ENCODE results near the gene FIGN.

Gene FIGN

GRCh38 chr2:163664610-163665009, 71.2 kb downstream of the FIGN start:
- DNase-seq (ENCODE audit: low read depth): no peak

- DNase-seq (ENCODE audit: low read depth): no peak
Observed at GRCh38 chr2:163662141-163662780, 73.5 kb downstream of the FIGN start.

GRCh38 chr2:163659224-163659623, 76.6 kb downstream of the FIGN start:
- no peak for DNase-seq (ENCODE audit: low read depth)

GRCh38 chr2:163658556-163658955, 77.3 kb downstream of the FIGN start:
- DNase-seq (ENCODE audit: low read depth): no peak

GRCh38 chr2:163657281-163657656, 78.5 kb downstream of the FIGN start:
- DNase-seq (ENCODE audit: low read depth): no peak

- no peak for DNase-seq (ENCODE audit: low read depth)
Observed at GRCh38 chr2:163656622-163657280, 79.1 kb downstream of the FIGN start.

- DNase-seq (ENCODE audit: low read depth): no peak
Observed at GRCh38 chr2:163655667-163656066, 80.1 kb downstream of the FIGN start.

GRCh38 chr2:163652751-163653150, 83.1 kb downstream of the FIGN start:
- DNase-seq (ENCODE audit: low read depth): no peak

GRCh38 chr2:163649080-163649479, 86.7 kb downstream of the FIGN start:
- no peak for DNase-seq (ENCODE audit: low read depth)

GRCh38 chr2:163647300-163647699, 88.5 kb downstream of the FIGN start:
- no peak for DNase-seq (ENCODE audit: low read depth)

GRCh38 chr2:163646687-163647086, 89.1 kb downstream of the FIGN start:
- no peak for DNase-seq (ENCODE audit: low read depth)

- DNase-seq (ENCODE audit: low read depth): no peak
Observed at GRCh38 chr2:163644238-163644637, 91.6 kb downstream of the FIGN start.

GRCh38 chr2:163641986-163642385, 93.8 kb downstream of the FIGN start:
- no peak for DNase-seq (ENCODE audit: low read depth)

GRCh38 chr2:163640542-163641193, 95.1 kb downstream of the FIGN start:
- DNase-seq (ENCODE audit: low read depth): no peak

GRCh38 chr2:163637871-163638270, 97.9 kb downstream of the FIGN start:
- DNase-seq (ENCODE audit: low read depth): no peak

GRCh38 chr2:163633291-163633690, 102.5 kb downstream of the FIGN start:
- DNase-seq (ENCODE audit: low read depth): no peak

GRCh38 chr2:163630836-163631235, 105.0 kb downstream of the FIGN start:
- DNase-seq (ENCODE audit: low read depth): no peak

GRCh38 chr2:163626639-163627109, 109.1 kb downstream of the FIGN start:
- DNase-seq (ENCODE audit: low read depth): no peak

GRCh38 chr2:163626208-163626607, 109.6 kb downstream of the FIGN start:
- no peak for DNase-seq (ENCODE audit: low read depth)

GRCh38 chr2:163625632-163626031, 110.2 kb downstream of the FIGN start:
- DNase-seq (ENCODE audit: low read depth): no peak

GRCh38 chr2:163621445-163622004, 114.3 kb downstream of the FIGN start:
- DNase-seq (ENCODE audit: low read depth): no peak

- DNase-seq (ENCODE audit: low read depth): no peak
Observed at GRCh38 chr2:163617517-163617916, 118.3 kb downstream of the FIGN start.

- DNase-seq (ENCODE audit: low read depth): no peak
Observed at GRCh38 chr2:163613266-163613731, 122.5 kb downstream of the FIGN start.
